Tibial nerve (tissue), 4 donors: ENCODE data around the gene CYB5R2.

Experiments used
- EP300 ChIP-seq, 2 donors: sonication (generic); formaldehyde crosslinking; IDR thresholded peaks; one replicate each; pipeline ENCODE4 v1.6.1; 2017; ENCODE audit warnings: antibody characterized with exemption in 2 of 2, mild to moderate bottlenecking in 1 of 2
- POLR2A ChIP-seq, 2 donors: fragments of 450-650 bp; IDR thresholded peaks; one replicate each; pipeline ENCODE4 v1.6.1; 2017; ENCODE audit warnings: antibody characterized with exemption in 2 of 2, mild to moderate bottlenecking in 2 of 2, moderate library complexity in 2 of 2
- TF ChIP-seq, protein P1 (sequence below), 5 experiments: fragments of 200-600 bp in 3 of 5; fragments of 450-650 bp in 2 of 5; sonication (generic) in 3 of 5; IDR thresholded peaks; one replicate each; pipeline ENCODE4 v1.5.1; 2016 to 2019; ENCODE audit warnings: antibody characterized with exemption in 5 of 5, mild to moderate bottlenecking in 3 of 5, moderate library complexity in 2 of 5

DNA sequence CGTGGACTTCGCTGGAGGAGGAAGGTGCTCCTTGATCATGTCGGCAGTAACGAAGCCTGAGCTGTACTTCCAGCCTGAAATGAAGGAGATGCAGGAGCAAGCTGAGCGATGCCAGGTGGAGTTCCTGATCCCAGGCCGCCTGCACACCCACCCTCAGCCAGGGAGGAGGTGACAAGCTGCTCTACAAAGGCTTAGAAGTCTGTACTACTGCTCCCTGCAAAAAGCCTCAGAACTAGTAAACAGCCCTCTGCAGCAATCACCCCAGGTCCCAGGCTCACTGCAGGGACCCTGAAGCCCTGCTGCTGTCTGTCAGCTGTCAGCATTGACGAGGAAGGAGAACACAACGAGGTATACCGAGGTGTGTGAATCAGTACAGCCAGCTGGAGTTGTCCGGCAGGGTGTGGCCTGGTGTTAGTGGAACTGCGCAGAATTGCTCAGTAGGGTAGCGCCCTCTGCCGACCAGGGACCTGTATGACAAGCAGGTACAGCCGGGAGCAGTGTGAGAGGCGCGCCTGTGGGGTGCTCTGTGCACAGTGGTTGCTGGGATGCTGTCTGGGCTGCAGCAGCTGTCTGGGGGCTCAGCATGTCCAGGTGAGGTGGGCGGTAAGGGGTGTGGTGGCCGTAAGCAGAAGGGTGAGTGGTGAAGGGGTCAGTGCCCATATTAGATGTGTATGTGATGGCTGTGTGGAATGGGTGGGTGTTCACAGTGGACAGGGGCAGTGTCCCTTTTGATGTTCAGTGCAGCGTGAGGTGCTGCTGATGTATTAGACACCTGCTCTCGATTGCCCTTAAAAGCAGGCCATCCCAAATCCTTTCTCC is 7.6 kb downstream of the CYB5R2 start:
- TF ChIP-seq, protein P1, sequence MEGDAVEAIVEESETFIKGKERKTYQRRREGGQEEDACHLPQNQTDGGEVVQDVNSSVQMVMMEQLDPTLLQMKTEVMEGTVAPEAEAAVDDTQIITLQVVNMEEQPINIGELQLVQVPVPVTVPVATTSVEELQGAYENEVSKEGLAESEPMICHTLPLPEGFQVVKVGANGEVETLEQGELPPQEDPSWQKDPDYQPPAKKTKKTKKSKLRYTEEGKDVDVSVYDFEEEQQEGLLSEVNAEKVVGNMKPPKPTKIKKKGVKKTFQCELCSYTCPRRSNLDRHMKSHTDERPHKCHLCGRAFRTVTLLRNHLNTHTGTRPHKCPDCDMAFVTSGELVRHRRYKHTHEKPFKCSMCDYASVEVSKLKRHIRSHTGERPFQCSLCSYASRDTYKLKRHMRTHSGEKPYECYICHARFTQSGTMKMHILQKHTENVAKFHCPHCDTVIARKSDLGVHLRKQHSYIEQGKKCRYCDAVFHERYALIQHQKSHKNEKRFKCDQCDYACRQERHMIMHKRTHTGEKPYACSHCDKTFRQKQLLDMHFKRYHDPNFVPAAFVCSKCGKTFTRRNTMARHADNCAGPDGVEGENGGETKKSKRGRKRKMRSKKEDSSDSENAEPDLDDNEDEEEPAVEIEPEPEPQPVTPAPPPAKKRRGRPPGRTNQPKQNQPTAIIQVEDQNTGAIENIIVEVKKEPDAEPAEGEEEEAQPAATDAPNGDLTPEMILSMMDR (IDR thresholded peaks at IDR 0.05) = peak; percentile 74 to 89 (median 79)
- no peak for TF ChIP-seq POLR2A (IDR thresholded peaks at IDR 0.05)
- TF ChIP-seq EP300 (IDR thresholded peaks at IDR 0.05) = no peak
